SK-N-SH (cell line): ENCODE data around the gene PDE4B. TPM values are rescaled to one million over a fixed set of nuclear protein-coding genes. Genes with fewer than 3 reads are reported as not detected.

Experiments
- CTCF ChIA-PET: fragments of 300-600, 350-600 bp; formaldehyde crosslinking; extraction: SDS; loops from one replicate; lab custom pipeline; 2021; lab: Yijun Ruan, JAX
- POLR2A ChIA-PET: fragments of 350-600 bp; sonication (Branson Sonifier 250); formaldehyde crosslinking; extraction: SDS; loops from one replicate; lab custom pipeline; 2020; ENCODE audit warnings: antibody characterized with exemption, inconsistent platforms; lab: Yijun Ruan, JAX
- DNase-seq: peaks from one replicate; pipeline ENCODE4 v3.0.0; 2012
- H2AFZ ChIP-seq: fragments of 200-600 bp; sonication (generic); 2 replicates; pipeline ENCODE4 v1.8.1; 2016; ENCODE audit warnings: antibody characterized with exemption, mild to moderate bottlenecking, low read depth
- H3F3A ChIP-seq: fragments of 200-600 bp; sonication (generic); replicated peaks from 2 replicates; pipeline ENCODE3; 2016; ENCODE audit warnings: antibody characterized with exemption, mild to moderate bottlenecking; ENCODE audit not compliant: insufficient read depth
- H3K27ac ChIP-seq, 2 experiments: fragments of 200-500 bp in 1 of 2; fragments of 200-600 bp in 1 of 2; sonication (Bioruptor generic) in 1 of 2; sonication (generic), shearing (Covaris generic) in 1 of 2; 2 replicates each; pipeline versions ENCODE4 v1.5.1 to v1.6.1; 2014 to 2016; ENCODE audit warnings: low read depth in 2 of 2, inconsistent platforms in 1 of 2, low read length in 1 of 2, mild to moderate bottlenecking in 1 of 2, mixed read lengths in 1 of 2
- H3K27me3 ChIP-seq: fragments of 200-600 bp; sonication (generic), shearing (Covaris generic); 2 replicates; pipeline ENCODE4 v1.6.1; 2016; ENCODE audit warnings: mixed run types; ENCODE audit not compliant: insufficient read depth
- H3K36me3 ChIP-seq, 2 experiments: fragments of 200-500 bp in 1 of 2; fragments of 200-600 bp in 1 of 2; sonication (Bioruptor generic) in 1 of 2; sonication (generic) in 1 of 2; replicated peaks in 1 of 2; 2 replicates each; pipeline versions ENCODE3 to v1.5.1; 2014 to 2016; ENCODE audit warnings: low read length in 1 of 2, mild to moderate bottlenecking in 1 of 2; ENCODE audit not compliant: insufficient read depth in 2 of 2, control insufficient read depth in 1 of 2
- H3K4me1 ChIP-seq, 2 experiments: fragments of 200-500 bp in 1 of 2; fragments of 200-600 bp in 1 of 2; sonication (Bioruptor generic) in 1 of 2; sonication (generic), shearing (Covaris generic) in 1 of 2; 2 replicates each; pipeline versions ENCODE4 v1.5.1 to v1.6.1; 2014 to 2016; ENCODE audit warnings: low read depth in 1 of 2, low read length in 1 of 2, mixed run types in 1 of 2; ENCODE audit not compliant: insufficient read depth in 2 of 2, control insufficient read depth in 1 of 2
- H3K4me2 ChIP-seq: fragments of 200-600 bp; sonication (generic), shearing (Covaris generic); 2 replicates; pipeline ENCODE4 v1.6.1; 2017; ENCODE audit warnings: mixed run types
- H3K4me3 ChIP-seq, 2 experiments: fragments of 200-500 bp in 1 of 2; fragments of 200-600 bp in 1 of 2; sonication (Bioruptor generic) in 1 of 2; sonication (generic), shearing (Covaris generic) in 1 of 2; 2 replicates each; pipeline versions ENCODE4 v1.5.1 to v1.8.1; 2014 to 2016; ENCODE audit warnings: low read depth in 2 of 2, inconsistent platforms in 1 of 2, low read length in 1 of 2, mild to moderate bottlenecking in 1 of 2, mixed read lengths in 1 of 2, moderate library complexity in 1 of 2
- H3K79me2 ChIP-seq: fragments of 200-600 bp; sonication (generic); 2 replicates; pipeline ENCODE4 v1.8.1; 2017; ENCODE audit warnings: mild to moderate bottlenecking; ENCODE audit not compliant: insufficient read depth
- H3K9ac ChIP-seq: fragments of 200-600 bp; sonication (generic); 2 replicates; pipeline ENCODE4 v1.6.1; 2017; ENCODE audit warnings: mixed run types
- H3K9me2 ChIP-seq: fragments of 200-600 bp; sonication (generic); 2 replicates; pipeline ENCODE4 v1.6.1; 2017; ENCODE audit warnings: mixed run types
- H3K9me3 ChIP-seq: fragments of 200-600 bp; sonication (generic); 2 replicates; pipeline ENCODE4 v1.6.1; 2017; ENCODE audit warnings: mixed run types, mild to moderate bottlenecking, moderate library complexity
- H4K20me1 ChIP-seq: fragments of 200-600 bp; sonication (generic); 2 replicates; pipeline ENCODE4 v1.6.1; 2017; ENCODE audit warnings: mild to moderate bottlenecking, mixed run types; ENCODE audit not compliant: insufficient read depth
- CTCF ChIP-seq: fragments of 200-600 bp; sonication (generic); IDR thresholded peaks from 2 replicates; pipeline ENCODE4 v1.6.1; 2017; ENCODE audit warnings: antibody characterized with exemption, mild to moderate bottlenecking, moderate library complexity
- ELF1 ChIP-seq: IDR thresholded peaks from 2 replicates; pipeline ENCODE4 v1.4.0; 2012
- EZH2phosphoT487 ChIP-seq: fragments of 200-600 bp; sonication (generic); IDR thresholded peaks from 2 replicates; pipeline ENCODE4 v1.6.1; 2017; ENCODE audit warnings: low read depth, mixed run types, mild to moderate bottlenecking, antibody characterized with exemption, moderate library complexity, borderline replicate concordance
- FOXM1 ChIP-seq: IDR thresholded peaks from 2 replicates; pipeline ENCODE4 v1.4.0; 2012; ENCODE audit warnings: low read depth, mild to moderate bottlenecking
- GABPA ChIP-seq: IDR thresholded peaks from 2 replicates; pipeline ENCODE4 v1.4.0; 2012; ENCODE audit warnings: low read depth, mild to moderate bottlenecking
- IRF3 ChIP-seq: fragments of 150-350 bp; IDR thresholded peaks from 2 replicates; pipeline ENCODE4 v1.6.1; 2016; ENCODE audit warnings: mild to moderate bottlenecking, low read depth, low read length
- MEF2A ChIP-seq: IDR thresholded peaks from 2 replicates; pipeline ENCODE4 v1.4.0; 2012; ENCODE audit warnings: low read depth, borderline replicate concordance
- MXI1 ChIP-seq: IDR thresholded peaks from 2 replicates; pipeline ENCODE4 v1.6.1; 2012; ENCODE audit warnings: mild to moderate bottlenecking, low read depth, low read length, improper control_type of control experiment
- POLR2AphosphoS5 ChIP-seq: IDR thresholded peaks from 2 replicates; pipeline ENCODE4 v1.6.1; 2012; ENCODE audit warnings: low read depth, low read length
- RAD21 ChIP-seq: IDR thresholded peaks from 2 replicates; pipeline ENCODE4 v1.6.1; 2012; ENCODE audit warnings: mild to moderate bottlenecking, low read length
- RXRA ChIP-seq: IDR thresholded peaks from 2 replicates; pipeline ENCODE4 v1.4.0; 2012; ENCODE audit warnings: low read depth, mild to moderate bottlenecking, borderline replicate concordance
- SMC3 ChIP-seq: IDR thresholded peaks from 2 replicates; pipeline ENCODE4 v1.6.1; 2012; ENCODE audit warnings: low read depth, low read length, improper control_type of control experiment
- TCF12 ChIP-seq: IDR thresholded peaks from 2 replicates; pipeline ENCODE4 v1.4.0; 2012
- USF1 ChIP-seq: IDR thresholded peaks from 2 replicates; pipeline ENCODE4 v1.4.0; 2012; ENCODE audit warnings: low read depth, borderline replicate concordance
- USF2 ChIP-seq: fragments of 150-350 bp; IDR thresholded peaks from 2 replicates; pipeline ENCODE4 v1.6.1; 2017; ENCODE audit warnings: antibody characterized with exemption, low read length, low read depth, borderline replicate concordance
- WGBS: methylation state at CpG from one replicate; pipeline ENCODE4 v1.1.6; 2017; ENCODE audit warnings: low lambda C conversion rate; 5-methylcytosine and 5-hydroxymethylcytosine counted together
- polyA plus RNA-seq, 3 experiments: library from polyadenylated mRNA; depleted of rRNA; stranded (reverse); fragments of >200 nt; gene quantifications; 2 replicates each; pipeline ENCODE4 v1.2.3, GENCODE V29; 2012

Gene PDE4B
- polyA plus RNA-seq, 1 of the 3 experiments (the other 2 are of a cell fraction), result 1.9 TPM

- H3K27me3 ChIP-seq, result no peaks in the 10 kb centered on the region
- CTCF ChIA-PET, result interaction anchor here (0.7 to 1.2 kb wide), 2 partner anchors 51 to 1251 kb away, joined by 3 read pairs; no protein-coding TSS in a partner anchor
- no peak overlapping the region for H3K9ac ChIP-seq
- H3K4me1 ChIP-seq, result no peaks in the 10 kb centered on the region; a peak in 1 of 4 replicates
- no peak overlapping the region for H3K4me3 ChIP-seq
- H3F3A ChIP-seq, result no peaks in the 10 kb centered on the region
- no peak for DNase-seq
- no peak for TF ChIP-seq TCF12
- no peak for TF ChIP-seq SMC3
- no peak for TF ChIP-seq IRF3
- TF ChIP-seq USF2, result no peak
- no peak for TF ChIP-seq USF1
- TF ChIP-seq RAD21, result no peak
- TF ChIP-seq GABPA, result no peak
- TF ChIP-seq CTCF, result no peak
- no peaks in the 10 kb centered on the region; the same call in 1 of the 2 replicates for H3K9me3 ChIP-seq
- POLR2A ChIA-PET, result no interaction called here
- no peak overlapping the region for H2AFZ ChIP-seq
- no peak overlapping the region for H3K27ac ChIP-seq
- H4K20me1 ChIP-seq, result no peaks in the 10 kb centered on the region
- H3K79me2 ChIP-seq, result no peaks in the 10 kb centered on the region
- H3K36me3 ChIP-seq, result no peaks in the 10 kb centered on the region
- WGBS, result 77% methylated on average over 8 of the region's 9 CpGs
- no peaks in the 10 kb centered on the region for H3K9me2 ChIP-seq
- no peak overlapping the region for H3K4me2 ChIP-seq
Observed at GRCh38 chr1:66395202-66396061, 602.7 kb downstream of the PDE4B start.

- CTCF ChIA-PET, result interaction anchor here (0.7 to 1.2 kb wide), 2 partner anchors 50 to 1250 kb away, joined by 3 read pairs; no protein-coding TSS in a partner anchor
- Histone ChIP-seq H4K20me1 (no peaks in the 10 kb centered on the region), H3K36me3 (no peaks in the 10 kb centered on the region), H3K9ac (no peak overlapping the region), H3K9me2 (no peaks in the 10 kb centered on the region), H3K27ac (no peak overlapping the region), H3K4me2 (no peak overlapping the region), H3K4me3 (no peak overlapping the region), H3K9me3 (no peaks in the 10 kb centered on the region), H3K79me2 (no peaks in the 10 kb centered on the region), H3K4me1 (no peaks in the 10 kb centered on the region; a peak in 1 of 4 replicates), H2AFZ (no peak overlapping the region), H3K27me3 (no peaks in the 10 kb centered on the region), H3F3A (no peaks in the 10 kb centered on the region)
- WGBS, result 74% methylated on average over 7 of the region's 7 CpGs
- POLR2A ChIA-PET, result no interaction called here
- DNase-seq, result no peak
- TF ChIP-seq MEF2A, result no peak
- TF ChIP-seq RXRA, result no peak
- no peak for TF ChIP-seq MXI1
- no peak for TF ChIP-seq ELF1
- no peak for TF ChIP-seq FOXM1
- no peak for TF ChIP-seq RAD21
- TF ChIP-seq POLR2AphosphoS5, result no peak
- TF ChIP-seq EZH2phosphoT487, result no peak
Observed at GRCh38 chr1:66396212-66396890, 603.7 kb downstream of the PDE4B start.
